ENCODE data around the gene C20orf144.

DNA sequence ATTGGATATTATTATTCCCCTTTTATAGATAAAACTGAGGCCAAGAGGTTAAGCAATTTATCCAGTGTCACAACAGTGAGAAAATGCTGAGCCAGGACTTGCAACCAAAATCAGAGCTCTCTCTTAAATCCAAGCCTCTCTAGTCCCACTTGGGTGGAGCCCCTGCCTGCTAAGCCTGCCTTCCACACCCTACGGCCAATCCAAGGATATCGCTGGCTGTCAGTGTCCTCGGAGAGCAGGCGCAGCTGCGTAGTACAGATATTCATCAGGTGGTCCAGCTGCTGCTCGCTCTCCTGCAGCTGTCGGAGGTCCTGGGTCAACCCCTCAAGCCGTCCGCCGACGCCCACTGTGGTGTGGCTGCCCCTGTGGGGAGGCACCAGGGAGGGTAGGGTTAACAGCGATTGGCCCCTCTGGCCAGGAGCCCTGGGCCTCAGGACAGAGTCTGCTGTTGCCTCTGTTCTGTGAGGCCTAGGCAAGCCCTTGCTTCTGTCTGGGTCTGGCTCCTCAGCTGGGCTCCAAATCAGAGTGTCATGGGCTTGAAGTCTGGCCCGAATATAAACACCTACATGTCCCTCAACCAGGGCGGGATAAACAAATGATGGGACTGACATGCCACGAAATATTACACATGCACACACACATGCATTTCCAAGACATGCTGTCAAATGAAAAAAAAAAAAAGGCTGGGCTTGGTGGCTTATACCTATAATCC is 16.0 kb downstream of the C20orf144 start:
- no peak for TF ChIP-seq CTCF (IDR thresholded peaks at IDR 0.05; ENCODE audit: low read depth, low read length)
- no peak for TF ChIP-seq EZH2phosphoT487 (IDR thresholded peaks at IDR 0.05; ENCODE audit: low read depth)

All from OCI-LY3 (cell line).